GM13976 (cell line): ENCODE measurements around the gene MAP1LC3B.

Experiments
- DNase-seq: peaks from one replicate; pipeline ENCODE4 v3.0.0; 2012; ENCODE audit warnings: low spot score
- in situ Hi-C: fragments of 300-500 bp; cut with MboI; formaldehyde crosslinking; loops from one replicate; pipeline ENCODE4 v1.12.0; 2022; ENCODE audit warnings: low sequenced_read_pairs, mixed read lengths, inconsistent platforms; ENCODE audit not compliant: unreplicated experiment
- TF ChIP-seq, protein P1 (sequence below): IDR thresholded peaks from 2 replicates; pipeline ENCODE4 v1.5.1; 2012; ENCODE audit warnings: borderline replicate concordance, mild to moderate bottlenecking; ENCODE audit not compliant: insufficient read depth; ENCODE audit errors: extremely low read depth, missing control alignments, control extremely low read depth

MAP1LC3B gene

DNA sequence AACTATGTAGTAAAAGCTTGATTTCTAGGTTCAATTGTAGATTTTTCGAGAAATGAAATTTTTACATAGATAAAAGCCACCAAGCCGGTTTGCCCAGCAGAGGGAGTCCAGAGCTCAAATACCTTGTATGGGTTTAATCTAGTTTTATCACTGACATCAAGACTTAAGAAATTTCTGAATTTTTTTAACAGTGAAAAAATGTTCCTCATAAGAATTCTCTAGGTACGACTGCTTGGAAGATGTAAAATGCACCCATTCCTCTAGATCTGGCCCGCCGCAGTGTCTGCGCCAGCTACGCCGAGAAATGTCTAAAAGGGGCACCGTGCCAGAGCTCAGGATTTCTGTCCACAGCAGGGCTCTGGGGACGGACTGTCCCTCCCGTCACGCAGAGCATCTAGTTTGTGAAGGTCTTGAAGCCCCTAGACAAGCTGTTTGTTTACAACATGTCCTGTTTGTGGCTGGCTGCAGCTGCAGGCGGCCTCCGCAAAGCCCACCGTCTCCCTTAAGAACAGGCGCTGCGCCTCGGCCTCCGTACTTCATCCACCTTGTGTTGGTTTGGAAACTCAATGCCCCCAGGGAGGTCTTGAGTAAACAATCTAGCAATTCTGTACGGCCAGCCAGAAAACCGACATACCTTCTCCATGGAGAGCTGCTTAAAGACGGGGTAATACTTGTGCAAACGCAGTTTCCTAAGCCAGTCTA, 24.8 kb downstream of the MAP1LC3B start:
- TF ChIP-seq, protein P1, sequence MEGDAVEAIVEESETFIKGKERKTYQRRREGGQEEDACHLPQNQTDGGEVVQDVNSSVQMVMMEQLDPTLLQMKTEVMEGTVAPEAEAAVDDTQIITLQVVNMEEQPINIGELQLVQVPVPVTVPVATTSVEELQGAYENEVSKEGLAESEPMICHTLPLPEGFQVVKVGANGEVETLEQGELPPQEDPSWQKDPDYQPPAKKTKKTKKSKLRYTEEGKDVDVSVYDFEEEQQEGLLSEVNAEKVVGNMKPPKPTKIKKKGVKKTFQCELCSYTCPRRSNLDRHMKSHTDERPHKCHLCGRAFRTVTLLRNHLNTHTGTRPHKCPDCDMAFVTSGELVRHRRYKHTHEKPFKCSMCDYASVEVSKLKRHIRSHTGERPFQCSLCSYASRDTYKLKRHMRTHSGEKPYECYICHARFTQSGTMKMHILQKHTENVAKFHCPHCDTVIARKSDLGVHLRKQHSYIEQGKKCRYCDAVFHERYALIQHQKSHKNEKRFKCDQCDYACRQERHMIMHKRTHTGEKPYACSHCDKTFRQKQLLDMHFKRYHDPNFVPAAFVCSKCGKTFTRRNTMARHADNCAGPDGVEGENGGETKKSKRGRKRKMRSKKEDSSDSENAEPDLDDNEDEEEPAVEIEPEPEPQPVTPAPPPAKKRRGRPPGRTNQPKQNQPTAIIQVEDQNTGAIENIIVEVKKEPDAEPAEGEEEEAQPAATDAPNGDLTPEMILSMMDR, result no peak
- no peak for DNase-seq
- in situ Hi-C loops, result no loop called here

DNA sequence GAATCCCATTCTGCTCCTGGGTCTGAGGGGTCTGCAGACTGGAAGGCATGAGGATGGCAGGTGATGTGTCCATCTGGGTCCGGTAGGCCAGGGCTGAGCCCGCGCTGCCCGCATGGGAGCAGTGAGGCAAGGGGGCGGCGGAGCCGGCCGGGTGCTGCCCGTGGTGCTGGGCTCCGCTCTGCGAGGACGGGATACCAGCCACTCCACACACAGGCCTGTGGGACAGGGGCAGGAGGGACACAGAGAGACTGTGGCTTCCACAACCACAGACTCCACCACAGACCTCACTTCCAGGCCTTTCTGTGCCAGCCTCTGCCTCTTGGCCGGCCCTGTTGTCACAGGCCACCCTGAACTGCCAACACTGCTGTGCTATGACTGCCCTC, 25.4 kb downstream of the MAP1LC3B start:
- DNase-seq, result no peak
- in situ Hi-C loops, result no loop called here
- TF ChIP-seq, protein P1, result no peak

DNA sequence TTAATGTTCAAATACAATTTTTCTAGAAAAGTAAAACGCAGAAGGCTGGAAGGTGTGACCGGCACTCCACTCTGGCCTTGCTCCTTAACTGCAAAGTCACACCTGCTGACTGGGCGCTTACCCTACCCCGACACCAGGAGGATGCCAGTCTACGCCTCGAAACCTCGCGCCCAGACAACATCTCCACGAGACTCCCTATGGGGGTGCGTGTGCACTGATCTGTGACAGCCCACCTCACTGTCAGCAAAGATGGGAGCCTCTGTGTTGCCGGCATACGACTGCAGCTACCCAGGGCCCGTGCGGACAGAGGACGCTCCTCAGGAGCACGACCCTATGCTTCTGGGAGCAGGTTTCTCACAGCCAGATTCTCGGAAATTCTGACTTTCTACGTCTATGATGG, 26.1 kb downstream of the MAP1LC3B start:
- in situ Hi-C loops, result no loop called here
- DNase-seq, result no peak
- TF ChIP-seq, protein P1, result no peak

DNA sequence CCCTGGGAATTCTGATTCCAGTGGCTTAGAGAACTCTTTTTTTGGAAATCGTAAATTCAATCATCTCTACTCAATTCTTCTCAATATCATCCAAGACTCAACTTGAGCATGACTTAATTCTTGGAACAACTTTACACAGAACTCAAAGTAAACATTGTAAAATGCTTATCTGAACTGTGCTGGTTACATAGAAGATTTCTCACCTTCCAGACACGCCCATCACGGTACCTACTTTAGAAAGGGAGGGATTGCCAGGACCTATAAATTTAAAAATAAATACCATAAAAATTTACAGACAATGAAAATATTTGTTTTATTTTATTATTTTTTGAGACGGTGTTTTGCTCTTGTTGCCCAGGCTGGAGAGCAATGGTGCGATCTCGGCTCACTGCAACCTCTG, 26.5 kb downstream of the MAP1LC3B start:
- no peak for DNase-seq
- TF ChIP-seq, protein P1, result no peak
- in situ Hi-C loops, result no loop called here

DNA sequence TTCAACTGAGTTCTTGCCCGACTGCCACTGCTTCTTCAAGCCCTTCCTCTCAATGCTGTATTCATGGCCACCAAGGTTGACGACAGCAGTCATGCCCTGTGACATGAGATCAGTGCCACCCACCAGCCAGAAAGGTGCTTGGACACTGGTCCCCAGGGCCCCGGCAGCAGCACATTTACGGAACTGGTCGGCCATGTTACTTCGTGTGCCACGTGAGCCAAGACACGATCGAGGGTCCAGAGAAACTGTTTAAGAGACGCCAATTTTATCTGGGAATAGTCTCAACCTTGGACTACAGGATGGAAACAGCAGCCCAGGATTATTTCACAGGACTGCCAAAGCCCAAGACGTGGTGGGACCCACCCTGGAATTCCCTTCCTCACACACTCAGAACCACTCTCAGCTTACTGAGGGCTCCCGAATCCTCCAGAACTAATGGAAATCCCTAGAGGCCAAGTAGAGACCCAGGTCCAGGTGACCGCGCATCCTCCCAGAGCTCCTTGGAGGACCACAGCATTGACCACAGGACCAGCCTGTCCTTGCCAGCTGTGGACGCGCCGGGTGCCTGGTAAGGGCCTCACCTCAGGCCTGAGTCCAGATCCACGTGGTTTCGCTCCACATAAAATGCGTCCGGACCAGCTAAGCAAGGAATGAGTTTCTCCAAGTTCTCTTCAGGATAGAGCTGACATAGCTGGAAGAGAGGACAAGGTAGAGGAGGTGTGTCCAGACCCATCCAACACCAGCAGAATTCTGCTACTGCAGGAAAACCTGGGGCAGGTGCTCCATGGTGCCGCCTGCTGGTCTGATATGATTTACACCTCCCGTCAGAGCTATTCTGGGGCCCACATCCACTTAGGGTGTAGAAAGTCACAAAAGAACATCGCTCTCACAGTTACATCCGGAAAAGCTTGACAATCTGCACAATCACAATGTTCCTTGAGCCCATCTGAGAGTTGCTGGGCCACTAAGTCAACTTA, 28.2 kb downstream of the MAP1LC3B start:
- no peak for DNase-seq
- TF ChIP-seq, protein P1, result peak; percentile 8
- in situ Hi-C loops, result no loop called here

DNA sequence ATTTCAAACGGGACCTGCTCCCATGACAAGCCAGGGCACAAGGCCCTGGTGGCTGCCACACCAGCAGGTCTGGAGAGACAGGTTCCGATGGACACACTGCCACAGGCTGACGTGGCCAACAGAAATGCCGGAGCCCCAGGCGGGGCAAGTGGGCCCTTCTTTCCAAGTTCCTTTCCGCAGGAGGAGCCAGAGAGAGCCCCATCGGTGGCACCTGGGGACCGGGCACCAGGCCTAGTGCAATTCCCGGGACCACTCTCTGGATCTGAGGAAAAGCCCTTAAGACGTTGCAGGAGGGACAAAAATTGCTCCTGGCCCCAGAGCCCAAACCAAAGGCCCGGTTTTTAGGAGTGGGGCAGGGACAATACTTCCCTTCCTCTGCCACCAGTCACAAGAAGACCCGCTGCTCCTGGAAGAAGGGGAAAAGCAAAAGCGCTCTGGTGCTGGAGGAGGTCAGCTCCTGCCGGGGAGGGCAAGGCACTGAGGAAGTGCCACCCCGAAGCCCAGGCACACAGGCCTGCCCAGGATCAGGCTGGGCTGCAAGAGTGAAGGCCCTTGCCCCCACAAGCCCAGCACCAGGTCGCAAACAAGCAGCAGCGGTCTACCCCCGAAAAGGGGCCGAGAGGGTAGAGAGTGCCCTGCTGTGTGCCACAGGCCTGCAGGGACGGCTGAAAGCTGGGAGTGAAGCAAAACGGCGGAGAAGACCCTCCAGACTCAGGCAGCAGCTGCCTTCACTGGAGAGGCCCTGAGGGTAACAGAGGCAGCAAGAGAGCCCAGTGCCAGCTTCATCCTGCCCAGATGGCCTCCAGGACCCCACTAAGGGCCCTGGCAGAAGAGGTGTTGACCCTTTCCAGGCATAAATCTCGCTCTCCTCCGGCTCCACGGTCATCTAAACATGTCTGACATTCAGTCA, 29.1 kb downstream of the MAP1LC3B start:
- in situ Hi-C loops, result no loop called here
- DNase-seq, result no peak
- TF ChIP-seq, protein P1, result no peak
